ES-I3 (cell line): ENCODE measurements around the gene IVNS1ABP.

ENCODE experiments used
- H3K36me3 ChIP-seq: 2 replicates; pipeline ENCODE4 v1.6.1; 2013; ENCODE audit warnings: mild to moderate bottlenecking, low read length, control low read depth, moderate library complexity; ENCODE audit not compliant: insufficient read depth
- H3K4me1 ChIP-seq: 2 replicates; pipeline ENCODE4 v1.6.1; 2013; ENCODE audit warnings: mild to moderate bottlenecking, control low read depth, low read length; ENCODE audit not compliant: insufficient read depth
- H3K9ac ChIP-seq: 2 replicates; pipeline ENCODE4 v1.6.1; 2013; ENCODE audit warnings: low read depth, mild to moderate bottlenecking, low read length, moderate library complexity
- H3K9me3 ChIP-seq: 2 replicates; pipeline ENCODE4 v1.6.1; 2013; ENCODE audit warnings: mild to moderate bottlenecking, low read length, moderate library complexity; ENCODE audit not compliant: control insufficient read depth, insufficient read depth

IVNS1ABP gene

GRCh38 chr1:185293967-185294542 is 23.0 kb downstream of the IVNS1ABP start:
- H3K4me1 ChIP-seq = no peaks in the 10 kb centered on the region
- H3K9me3 ChIP-seq = no peaks in the 10 kb centered on the region
- no peak overlapping the region for H3K9ac ChIP-seq
- H3K36me3 ChIP-seq = peaks cover 15% of the 10 kb centered on the region; the same call in 1 of the 2 replicates

GRCh38 chr1:185292237-185292636 is 24.8 kb downstream of the IVNS1ABP start:
- Histone ChIP-seq H3K36me3 (0 out of 2 replicates have a peak, but pooled peaks cover 2% of the 10 kb centered on the region), H3K9ac (no peak overlapping the region), H3K9me3 (no peaks in the 10 kb centered on the region), H3K4me1 (no peaks in the 10 kb centered on the region)

GRCh38 chr1:185291652-185292051 is 25.4 kb downstream of the IVNS1ABP start:
- Histone ChIP-seq H3K9ac (no peak overlapping the region), H3K4me1 (no peaks in the 10 kb centered on the region), H3K9me3 (no peaks in the 10 kb centered on the region), H3K36me3 (0 out of 2 replicates have a peak, but pooled peaks cover 2% of the 10 kb centered on the region)

- H3K4me1 ChIP-seq = no peaks in the 10 kb centered on the region
- H3K9ac ChIP-seq = no peak overlapping the region
- no peaks in the 10 kb centered on the region for H3K9me3 ChIP-seq
- 0 out of 2 replicates have a peak, but pooled peaks cover 2% of the 10 kb centered on the region for H3K36me3 ChIP-seq
Measured at GRCh38 chr1:185291159-185291558, 25.9 kb downstream of the IVNS1ABP start.

GRCh38 chr1:185289880-185290279 is 27.2 kb downstream of the IVNS1ABP start:
- Histone ChIP-seq H3K4me1 (no peaks in the 10 kb centered on the region), H3K9ac (no peak overlapping the region), H3K9me3 (no peaks in the 10 kb centered on the region), H3K36me3 (0 out of 2 replicates have a peak, but pooled peaks cover under 1% of the 10 kb centered on the region)

- Histone ChIP-seq H3K36me3 (no peaks in the 10 kb centered on the region), H3K9me3 (no peaks in the 10 kb centered on the region), H3K4me1 (no peaks in the 10 kb centered on the region), H3K9ac (no peak overlapping the region)
Measured at GRCh38 chr1:185288435-185288834, 28.6 kb downstream of the IVNS1ABP start.

GRCh38 chr1:185287451-185287850 is 29.6 kb downstream of the IVNS1ABP start:
- Histone ChIP-seq H3K36me3 (no peaks in the 10 kb centered on the region), H3K9ac (no peak overlapping the region), H3K4me1 (no peaks in the 10 kb centered on the region), H3K9me3 (no peaks in the 10 kb centered on the region)

GRCh38 chr1:185284533-185285276 is 32.3 kb downstream of the IVNS1ABP start:
- no peaks in the 10 kb centered on the region for H3K4me1 ChIP-seq
- H3K36me3 ChIP-seq = no peaks in the 10 kb centered on the region; the same call in 1 of the 2 replicates
- no peak overlapping the region for H3K9ac ChIP-seq
- no peaks in the 10 kb centered on the region for H3K9me3 ChIP-seq

GRCh38 chr1:185284116-185284515 is 32.9 kb downstream of the IVNS1ABP start:
- Histone ChIP-seq H3K9me3 (no peaks in the 10 kb centered on the region), H3K36me3 (no peaks in the 10 kb centered on the region; the same call in 1 of the 2 replicates), H3K9ac (no peak overlapping the region), H3K4me1 (no peaks in the 10 kb centered on the region)

- Histone ChIP-seq H3K4me1 (no peaks in the 10 kb centered on the region), H3K9me3 (no peaks in the 10 kb centered on the region), H3K36me3 (no peaks in the 10 kb centered on the region; the same call in 1 of the 2 replicates), H3K9ac (no peak overlapping the region)
Measured at GRCh38 chr1:185281245-185281644, 35.8 kb downstream of the IVNS1ABP start.

GRCh38 chr1:185280589-185280988 is 36.5 kb downstream of the IVNS1ABP start:
- H3K36me3 ChIP-seq = no peaks in the 10 kb centered on the region; the same call in 1 of the 2 replicates
- no peaks in the 10 kb centered on the region for H3K9me3 ChIP-seq
- no peaks in the 10 kb centered on the region for H3K4me1 ChIP-seq
- H3K9ac ChIP-seq = no peak overlapping the region

GRCh38 chr1:185279571-185279970 is 37.5 kb downstream of the IVNS1ABP start:
- H3K9me3 ChIP-seq = no peaks in the 10 kb centered on the region
- no peak overlapping the region for H3K9ac ChIP-seq
- H3K4me1 ChIP-seq = no peaks in the 10 kb centered on the region
- no peaks in the 10 kb centered on the region; the same call in 1 of the 2 replicates for H3K36me3 ChIP-seq

- Histone ChIP-seq H3K9ac (no peak overlapping the region), H3K4me1 (no peaks in the 10 kb centered on the region), H3K9me3 (no peaks in the 10 kb centered on the region), H3K36me3 (no peaks in the 10 kb centered on the region)
Measured at GRCh38 chr1:185271921-185272320, 45.1 kb downstream of the IVNS1ABP start.

GRCh38 chr1:185268352-185268751 is 48.7 kb downstream of the IVNS1ABP start:
- Histone ChIP-seq H3K9me3 (no peaks in the 10 kb centered on the region), H3K4me1 (no peaks in the 10 kb centered on the region), H3K36me3 (no peaks in the 10 kb centered on the region), H3K9ac (no peak overlapping the region)

- H3K36me3 ChIP-seq = no peaks in the 10 kb centered on the region
- H3K9ac ChIP-seq = no peak overlapping the region
- no peaks in the 10 kb centered on the region for H3K4me1 ChIP-seq
- no peaks in the 10 kb centered on the region for H3K9me3 ChIP-seq
Measured at GRCh38 chr1:185267701-185268100, 49.3 kb downstream of the IVNS1ABP start.
